GM18870 (cell line): Measurements from ENCODE around the gene AKR1D1.
A peak's percentile ranks its signal among the peaks of the same experiment; 100 is the strongest.

ENCODE experiments used
- ATAC-seq: cut with Tn5 transposase; IDR thresholded peaks from one replicate; pipeline ENCODE4 v1.9.1; 2021; ENCODE audit warnings: moderate library complexity; ENCODE audit not compliant: unreplicated experiment

AKR1D1 gene

GRCh38 chr7:138161600-138162081 is 85.4 kb downstream of the AKR1D1 start:
- ATAC-seq: peak; percentile 97

DNA sequence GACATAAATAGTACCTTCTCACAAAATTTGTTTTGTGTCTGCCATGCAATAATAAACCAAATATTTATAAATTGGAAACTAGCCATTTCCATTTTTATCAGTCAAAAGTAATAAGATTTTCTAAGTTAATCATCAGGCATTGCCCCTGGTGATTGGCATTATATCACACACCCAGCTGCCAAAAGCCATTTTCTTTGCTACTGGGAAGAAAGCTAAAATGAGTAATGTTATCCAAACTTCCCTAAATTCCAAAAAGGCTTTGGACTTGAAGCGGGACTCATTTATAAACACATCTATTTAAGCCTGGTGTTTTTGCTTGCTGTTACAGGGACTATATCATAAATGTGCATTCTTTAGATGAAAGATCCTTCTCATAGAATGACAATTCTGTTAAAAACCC is 86.0 kb downstream of the AKR1D1 start:
- no peak for ATAC-seq

DNA sequence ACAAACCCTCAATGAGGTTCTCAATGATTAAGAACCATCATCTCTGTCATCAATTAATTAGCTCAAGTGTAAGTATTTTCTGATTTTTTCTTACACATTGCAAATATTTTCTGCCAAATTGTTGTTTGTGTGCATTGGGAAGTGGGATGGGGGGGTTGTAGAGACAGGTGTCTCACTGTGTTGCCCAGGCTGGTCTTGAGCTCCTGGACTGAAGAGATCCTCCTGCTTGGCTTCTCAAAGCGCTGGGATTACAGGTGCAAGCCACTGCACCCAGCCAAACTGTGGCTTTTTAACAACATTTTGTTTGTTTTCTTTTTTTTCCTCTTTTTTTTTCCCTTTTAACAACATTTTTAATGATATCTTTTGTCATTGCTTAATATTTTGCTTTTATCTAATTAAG is 87.5 kb downstream of the AKR1D1 start:
- ATAC-seq: no peak

DNA sequence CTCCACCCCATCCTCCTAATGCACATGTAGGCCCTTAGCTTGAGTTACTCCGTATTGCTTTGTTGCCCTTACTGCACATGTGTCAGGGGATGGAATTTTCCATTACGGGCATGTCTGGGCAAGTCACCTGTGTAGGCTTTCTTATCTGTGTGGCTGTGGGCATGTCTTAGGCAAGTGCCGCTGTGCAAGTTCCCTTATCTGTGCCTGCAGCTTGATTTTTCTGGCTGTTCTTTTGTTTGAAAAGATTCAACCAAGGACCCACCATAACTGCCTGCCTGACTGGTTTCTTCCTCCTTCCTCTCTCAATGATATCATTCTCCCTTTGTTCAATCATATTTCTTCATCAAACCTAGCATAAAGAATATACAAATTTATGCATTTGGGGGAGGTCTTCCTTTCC is 88.5 kb downstream of the AKR1D1 start:
- ATAC-seq: no peak

DNA sequence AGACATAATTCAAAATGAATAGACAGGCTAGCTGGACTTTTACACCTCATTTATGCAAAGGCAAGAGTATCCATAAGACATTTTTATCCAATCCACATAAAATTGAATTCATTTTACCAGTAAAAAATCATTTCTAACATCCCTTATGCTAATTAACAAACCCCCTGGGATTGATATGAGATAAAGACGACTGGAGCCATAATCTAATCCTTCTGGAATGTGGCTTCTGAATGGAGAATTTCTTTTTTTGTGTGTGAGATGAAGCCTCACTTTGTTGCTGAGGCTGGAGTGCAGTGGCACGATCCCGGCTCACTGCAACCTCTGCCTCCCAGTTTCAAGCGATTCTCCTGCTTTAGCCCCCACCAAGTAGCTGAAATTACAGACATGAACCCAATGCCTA is 90.4 kb downstream of the AKR1D1 start:
- ATAC-seq: no peak

- no peak for ATAC-seq
These were observed 91.0 kb downstream of the AKR1D1 start for GRCh38 chr7:138167222-138167621.

GRCh38 chr7:138167869-138168296 is 91.6 kb downstream of the AKR1D1 start:
- ATAC-seq: no peak
